AG04450 (cell line): ENCODE results near the gene BNIP5. TPM values are rescaled to one million over a fixed set of nuclear protein-coding genes. Genes with fewer than 3 reads are reported as not detected.

ENCODE experiments used
- CTCF ChIA-PET: fragments of 300-600, 350-600 bp; formaldehyde crosslinking; extraction: SDS; loops from one replicate; lab custom pipeline; 2022; ENCODE audit warnings: antibody characterized with exemption, inconsistent platforms; lab: Charles Lee
- POLR2A ChIA-PET: fragments of 350-600 bp; formaldehyde crosslinking; extraction: SDS; loops from one replicate; lab custom pipeline; 2021; ENCODE audit warnings: antibody characterized with exemption, inconsistent platforms; lab: Yijun Ruan, JAX
- DNase-seq: peaks from one replicate; pipeline ENCODE4 v3.0.0-alpha.2; 2011; ENCODE audit warnings: low read depth, low spot score
- H3K27ac ChIP-seq: one replicate; pipeline ENCODE4 v1.5.1; 2012; ENCODE audit warnings: low read depth, low read length, control low read depth
- H3K27me3 ChIP-seq: one replicate; pipeline ENCODE4 v1.6.0; 2012; ENCODE audit warnings: low read length; ENCODE audit not compliant: control insufficient read depth, insufficient read depth
- H3K4me3 ChIP-seq: 2 replicates; pipeline ENCODE4 v1.5.1; 2011; ENCODE audit warnings: mild to moderate bottlenecking, low read depth, low read length, control low read depth
- H3K9me3 ChIP-seq: 2 replicates; pipeline ENCODE4 v1.5.1; 2012; ENCODE audit warnings: low read length; ENCODE audit not compliant: control insufficient read depth, insufficient read depth
- polyA plus RNA-seq: library from polyadenylated mRNA; depleted of rRNA; stranded (reverse); fragments of >200 nt; gene quantifications from 2 replicates; pipeline ENCODE4 v1.2.3, GENCODE V29; 2011
- TF ChIP-seq, protein P1 (sequence below): IDR thresholded peaks from 2 replicates; pipeline ENCODE4 v1.5.1; 2011; ENCODE audit warnings: low read depth, low read length, control low read depth, inconsistent platforms

The BNIP5 gene
- polyA plus RNA-seq, 1 experiment, result not detected

DNA sequence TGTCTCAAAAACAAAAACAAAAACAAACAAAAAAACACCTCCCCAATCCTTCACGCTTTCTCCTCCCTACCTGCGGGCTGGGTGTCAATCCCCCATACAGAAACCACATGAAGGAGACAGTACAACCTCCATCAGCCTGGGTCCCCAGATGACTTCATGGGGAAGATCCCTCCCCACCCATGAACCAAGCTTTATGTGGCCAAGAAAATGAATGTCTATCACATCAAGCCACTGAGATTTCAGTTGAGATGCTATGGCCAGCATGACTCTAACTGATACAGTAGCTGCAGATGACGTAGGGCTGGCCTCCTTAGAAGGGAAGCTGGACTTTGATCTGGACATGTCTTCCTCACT, 21.2 kb upstream of the BNIP5 start:
- ChIA-PET CTCF (interaction anchor here (0.6 to 4.7 kb wide), 4 partner anchors 16 to 769 kb away, joined by 4 to 59 read pairs (median 22); no protein-coding TSS in a partner anchor), POLR2A (no interaction called here)
- Histone ChIP-seq H3K27me3 (peaks cover 15% of the 10 kb centered on the region), H3K27ac (no peak overlapping the region), H3K4me3 (no peak overlapping the region), H3K9me3 (no peaks in the 10 kb centered on the region)
- no peak for DNase-seq
- TF ChIP-seq, protein P1, sequence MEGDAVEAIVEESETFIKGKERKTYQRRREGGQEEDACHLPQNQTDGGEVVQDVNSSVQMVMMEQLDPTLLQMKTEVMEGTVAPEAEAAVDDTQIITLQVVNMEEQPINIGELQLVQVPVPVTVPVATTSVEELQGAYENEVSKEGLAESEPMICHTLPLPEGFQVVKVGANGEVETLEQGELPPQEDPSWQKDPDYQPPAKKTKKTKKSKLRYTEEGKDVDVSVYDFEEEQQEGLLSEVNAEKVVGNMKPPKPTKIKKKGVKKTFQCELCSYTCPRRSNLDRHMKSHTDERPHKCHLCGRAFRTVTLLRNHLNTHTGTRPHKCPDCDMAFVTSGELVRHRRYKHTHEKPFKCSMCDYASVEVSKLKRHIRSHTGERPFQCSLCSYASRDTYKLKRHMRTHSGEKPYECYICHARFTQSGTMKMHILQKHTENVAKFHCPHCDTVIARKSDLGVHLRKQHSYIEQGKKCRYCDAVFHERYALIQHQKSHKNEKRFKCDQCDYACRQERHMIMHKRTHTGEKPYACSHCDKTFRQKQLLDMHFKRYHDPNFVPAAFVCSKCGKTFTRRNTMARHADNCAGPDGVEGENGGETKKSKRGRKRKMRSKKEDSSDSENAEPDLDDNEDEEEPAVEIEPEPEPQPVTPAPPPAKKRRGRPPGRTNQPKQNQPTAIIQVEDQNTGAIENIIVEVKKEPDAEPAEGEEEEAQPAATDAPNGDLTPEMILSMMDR, result no peak

DNA sequence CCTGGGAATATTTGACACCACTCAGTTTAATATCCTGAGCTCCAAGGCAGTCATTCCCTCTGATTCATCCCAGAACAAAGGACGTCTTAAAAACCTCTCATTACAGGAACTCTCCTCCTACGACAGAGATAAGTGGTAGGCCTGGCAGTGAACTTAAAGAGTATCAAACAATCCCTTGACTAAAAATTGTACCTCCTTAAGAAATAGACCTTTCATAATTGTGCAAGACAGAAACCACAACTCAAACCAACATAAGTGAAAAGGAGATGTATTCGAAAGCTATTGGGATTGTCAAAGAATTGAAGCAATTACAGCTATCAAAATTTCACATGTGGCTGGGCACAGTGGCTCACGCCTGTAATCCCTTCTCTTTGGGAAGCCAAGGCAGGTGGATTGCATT, 19.1 kb upstream of the BNIP5 start:
- ChIA-PET CTCF (interaction anchor here (0.9 to 2.7 kb wide), 2 partner anchors 15 to 232 kb away, joined by 6 to 16 read pairs; no protein-coding TSS in a partner anchor), POLR2A (interaction anchor here (0.7 kb wide), 1 partner anchor 329 kb away, joined by 11 read pairs; no protein-coding TSS in a partner anchor)
- no peaks in the 10 kb centered on the region for H3K9me3 ChIP-seq
- no peak overlapping the region for H3K27ac ChIP-seq
- H3K27me3 ChIP-seq, result peaks cover 14% of the 10 kb centered on the region
- DNase-seq, result no peak
- H3K4me3 ChIP-seq, result no peak overlapping the region
- TF ChIP-seq, protein P1, result no peak

DNA sequence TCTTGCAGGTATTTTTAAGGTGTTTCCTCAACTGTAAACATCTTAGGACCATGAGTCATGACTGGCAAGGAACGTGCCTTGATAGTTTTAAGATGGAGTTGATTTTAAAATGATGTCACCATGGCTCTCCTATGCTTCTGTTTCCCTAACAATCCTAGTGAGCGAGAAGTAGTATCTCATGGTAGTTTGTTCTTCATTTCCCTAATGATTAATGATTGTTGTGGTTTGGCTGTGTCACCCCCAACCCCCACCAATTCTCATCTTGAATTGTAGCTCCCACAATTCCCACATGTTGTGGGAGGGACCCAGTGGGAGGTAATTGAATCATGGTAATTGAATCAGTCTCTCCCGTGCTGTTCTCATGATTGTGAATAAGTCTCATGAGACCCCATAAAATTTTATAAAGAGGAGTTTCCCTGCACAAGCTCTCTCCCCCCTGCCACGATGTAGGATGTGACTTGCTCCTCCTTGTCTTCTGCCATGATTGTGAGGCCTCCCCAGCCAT, 16.8 kb upstream of the BNIP5 start:
- ChIA-PET POLR2A (no interaction called here), CTCF (interaction anchor here (2.8 to 3.8 kb wide), 2 partner anchors 7 to 12 kb away, joined by 17 to 24 read pairs; no protein-coding TSS in a partner anchor)
- TF ChIP-seq, protein P1, result no peak
- no peak overlapping the region for H3K27ac ChIP-seq
- DNase-seq, result no peak
- H3K9me3 ChIP-seq, result no peaks in the 10 kb centered on the region
- peaks cover 11% of the 10 kb centered on the region for H3K27me3 ChIP-seq
- no peak overlapping the region for H3K4me3 ChIP-seq

DNA sequence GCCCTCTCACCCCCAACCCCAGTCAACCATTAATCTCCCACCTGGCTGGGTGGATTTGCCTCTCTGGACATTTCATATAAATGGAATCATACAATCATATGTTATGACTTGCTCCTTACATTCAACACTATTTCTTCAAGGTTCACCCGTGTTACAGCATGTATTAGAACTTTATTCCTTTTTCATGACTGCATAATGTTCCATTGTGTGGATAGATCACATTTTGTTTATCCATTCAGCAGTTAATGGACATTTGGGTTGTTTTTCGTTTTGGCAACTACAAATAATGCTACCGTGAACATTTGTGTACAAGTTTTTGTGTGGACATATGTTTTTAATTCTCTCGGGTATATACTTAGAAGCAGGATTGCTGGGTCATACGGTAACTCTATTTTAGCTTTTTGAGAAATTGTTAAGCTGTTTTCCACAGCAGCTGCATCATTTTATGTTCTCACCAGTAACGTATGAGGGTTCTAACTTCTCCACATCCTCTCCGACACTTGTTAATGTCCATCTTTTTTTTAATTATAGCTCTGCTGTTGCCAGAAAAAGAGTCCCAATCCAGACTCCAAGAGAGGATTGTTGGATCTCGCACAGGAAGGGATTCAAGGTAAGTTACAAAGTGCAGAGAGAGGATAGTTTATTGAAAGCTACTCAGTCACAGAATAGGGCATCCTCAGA, 15.9 kb upstream of the BNIP5 start:
- TF ChIP-seq, protein P1, result no peak
- H3K27me3 ChIP-seq, result peaks cover 9% of the 10 kb centered on the region
- H3K9me3 ChIP-seq, result no peaks in the 10 kb centered on the region
- DNase-seq, result no peak
- ChIA-PET CTCF (interaction anchor here (2.8 to 3.8 kb wide), 2 partner anchors 8 to 11 kb away, joined by 17 to 24 read pairs; no protein-coding TSS in a partner anchor), POLR2A (no interaction called here)
- H3K4me3 ChIP-seq, result no peak overlapping the region
- H3K27ac ChIP-seq, result no peak overlapping the region
